ENCODE results near the gene RIN3.

Gene RIN3

DNA sequence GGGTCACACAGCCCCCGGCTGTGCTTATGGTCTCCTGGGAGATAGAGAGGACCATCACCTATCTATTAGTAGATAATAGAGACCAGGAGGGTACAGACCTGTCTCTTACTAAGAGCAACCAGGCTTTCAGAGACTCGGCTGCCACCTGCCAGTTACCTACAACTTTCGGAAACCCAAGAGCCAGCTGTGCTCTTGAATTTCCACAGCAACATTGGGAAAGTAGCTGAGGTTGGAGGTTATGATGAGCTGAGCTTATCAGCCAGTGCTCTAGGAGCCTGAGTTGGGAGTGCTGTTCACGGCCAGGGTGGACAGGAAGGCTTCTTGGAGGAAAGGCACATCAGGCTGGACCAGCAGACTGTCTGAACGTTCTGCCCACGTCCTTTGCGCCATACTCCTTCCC is 67.6 kb downstream of the RIN3 start:
- DNase-seq: no peak
- in situ Hi-C loops (cut with HindIII; ENCODE audit: low pct_ligation_motif_present, low pct_unique_long_range_greater_than_20kb, low sequenced_read_pairs): no loop called here

DNA sequence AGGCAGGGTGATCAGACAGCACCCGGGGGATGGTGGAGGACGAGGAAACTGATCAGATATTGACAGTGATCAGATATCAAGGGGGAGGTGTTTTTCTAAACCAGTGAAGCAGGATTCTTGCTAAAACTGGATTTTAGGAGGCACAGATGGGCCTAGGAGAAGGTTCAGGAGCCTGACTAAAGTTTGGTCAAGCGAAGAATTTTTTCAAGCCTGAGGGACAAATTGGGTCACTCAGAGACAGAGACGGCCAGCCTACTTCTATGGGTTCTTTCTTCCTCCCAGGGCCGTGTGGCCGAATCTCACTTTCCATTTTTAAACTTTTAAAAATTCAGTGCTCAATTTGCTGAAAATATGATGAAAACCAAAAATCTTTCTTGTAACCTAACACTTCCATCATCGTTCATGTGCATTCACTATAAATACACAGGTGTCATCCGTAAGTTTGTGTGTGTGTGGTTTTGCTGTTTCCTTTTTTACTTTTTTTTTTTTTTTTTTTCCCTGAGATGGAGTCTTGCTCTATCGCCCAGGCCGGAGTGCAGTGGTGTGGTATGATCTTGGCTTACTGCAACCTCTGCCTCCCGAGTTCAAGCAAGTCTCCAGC is 68.5 kb downstream of the RIN3 start:
- DNase-seq: no peak
- in situ Hi-C loops (cut with HindIII; ENCODE audit: low pct_ligation_motif_present, low pct_unique_long_range_greater_than_20kb, low sequenced_read_pairs): no loop called here

DNA sequence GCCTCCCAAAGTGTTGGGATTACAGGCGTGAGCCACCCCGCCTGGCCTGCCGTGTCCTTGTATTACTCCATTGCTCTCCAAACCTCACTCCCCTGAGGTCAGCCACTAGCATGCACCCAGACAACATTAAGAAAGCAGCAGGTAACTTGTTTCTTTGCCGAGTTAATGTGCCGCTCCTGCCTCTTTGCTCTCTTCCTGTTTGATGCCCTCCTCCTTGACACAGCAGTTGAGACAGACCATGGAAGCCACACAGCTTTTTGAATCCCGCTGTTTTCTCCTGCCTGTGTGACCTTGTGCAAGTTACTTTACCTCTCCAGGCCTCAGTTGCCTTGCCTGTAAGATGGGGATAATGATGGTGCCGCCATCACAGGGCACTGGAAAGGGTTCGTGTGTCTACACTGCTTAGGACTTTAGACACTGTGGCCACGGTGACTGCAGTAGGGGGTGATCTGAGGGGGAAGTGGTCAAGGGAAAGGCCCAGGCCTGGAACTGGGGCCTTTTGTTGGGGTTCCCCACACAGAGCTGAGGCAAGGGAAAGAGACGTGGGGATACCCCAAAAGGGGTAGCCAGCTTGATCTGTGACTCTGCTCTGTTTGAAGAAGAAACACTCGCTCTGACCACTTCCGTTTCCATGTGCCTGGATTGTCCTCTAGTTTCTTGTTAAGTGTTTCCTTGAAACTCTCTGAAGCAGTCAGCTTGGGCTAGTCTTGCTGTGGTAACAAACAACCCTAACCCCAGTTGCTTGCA is 69.3 kb downstream of the RIN3 start:
- no peak for DNase-seq
- in situ Hi-C loops (cut with HindIII; ENCODE audit: low pct_ligation_motif_present, low pct_unique_long_range_greater_than_20kb, low sequenced_read_pairs): no loop called here

DNA sequence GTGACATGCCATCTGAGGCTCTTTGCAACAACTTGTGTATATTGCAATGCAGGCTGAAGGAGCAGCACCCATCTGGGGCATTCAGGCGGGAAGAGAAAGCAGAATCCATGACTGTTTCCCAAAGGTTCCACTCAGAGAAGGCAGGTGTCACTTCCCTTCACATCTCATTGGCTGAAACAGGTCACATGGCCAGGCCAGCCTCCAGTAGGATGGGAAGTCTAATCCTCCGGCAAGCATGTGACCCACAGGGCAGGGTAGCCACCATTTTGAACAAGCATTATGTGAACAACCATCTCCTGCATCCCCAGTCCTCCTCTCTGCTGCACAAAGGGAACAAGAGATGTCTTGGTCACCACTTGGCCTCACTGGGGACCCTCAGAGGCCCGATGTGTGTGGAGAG is 70.6 kb downstream of the RIN3 start:
- in situ Hi-C loops (cut with HindIII; ENCODE audit: low pct_ligation_motif_present, low pct_unique_long_range_greater_than_20kb, low sequenced_read_pairs): no loop called here
- DNase-seq: no peak

DNA sequence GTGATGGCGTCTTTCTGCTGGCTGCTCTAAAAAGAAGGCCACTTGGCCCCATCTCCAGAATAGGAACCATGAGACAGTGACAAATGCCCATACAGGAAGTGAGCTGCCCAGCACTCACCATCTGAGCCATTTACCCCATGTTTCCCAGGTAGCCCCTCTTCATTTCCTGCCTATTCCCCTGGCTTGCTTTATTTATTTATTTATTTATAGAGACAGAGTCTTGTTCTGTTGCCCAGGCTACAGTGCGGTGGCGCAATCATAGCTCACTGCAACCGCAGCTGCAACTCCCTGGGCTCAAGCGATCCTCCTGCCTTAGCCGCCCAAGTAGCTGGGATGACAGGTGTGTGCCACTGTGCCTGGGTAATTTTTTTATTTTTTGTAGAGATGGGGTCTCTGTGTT is 71.2 kb downstream of the RIN3 start:
- DNase-seq: no peak
- in situ Hi-C loops (cut with HindIII; ENCODE audit: low pct_ligation_motif_present, low pct_unique_long_range_greater_than_20kb, low sequenced_read_pairs): no loop called here

DNA sequence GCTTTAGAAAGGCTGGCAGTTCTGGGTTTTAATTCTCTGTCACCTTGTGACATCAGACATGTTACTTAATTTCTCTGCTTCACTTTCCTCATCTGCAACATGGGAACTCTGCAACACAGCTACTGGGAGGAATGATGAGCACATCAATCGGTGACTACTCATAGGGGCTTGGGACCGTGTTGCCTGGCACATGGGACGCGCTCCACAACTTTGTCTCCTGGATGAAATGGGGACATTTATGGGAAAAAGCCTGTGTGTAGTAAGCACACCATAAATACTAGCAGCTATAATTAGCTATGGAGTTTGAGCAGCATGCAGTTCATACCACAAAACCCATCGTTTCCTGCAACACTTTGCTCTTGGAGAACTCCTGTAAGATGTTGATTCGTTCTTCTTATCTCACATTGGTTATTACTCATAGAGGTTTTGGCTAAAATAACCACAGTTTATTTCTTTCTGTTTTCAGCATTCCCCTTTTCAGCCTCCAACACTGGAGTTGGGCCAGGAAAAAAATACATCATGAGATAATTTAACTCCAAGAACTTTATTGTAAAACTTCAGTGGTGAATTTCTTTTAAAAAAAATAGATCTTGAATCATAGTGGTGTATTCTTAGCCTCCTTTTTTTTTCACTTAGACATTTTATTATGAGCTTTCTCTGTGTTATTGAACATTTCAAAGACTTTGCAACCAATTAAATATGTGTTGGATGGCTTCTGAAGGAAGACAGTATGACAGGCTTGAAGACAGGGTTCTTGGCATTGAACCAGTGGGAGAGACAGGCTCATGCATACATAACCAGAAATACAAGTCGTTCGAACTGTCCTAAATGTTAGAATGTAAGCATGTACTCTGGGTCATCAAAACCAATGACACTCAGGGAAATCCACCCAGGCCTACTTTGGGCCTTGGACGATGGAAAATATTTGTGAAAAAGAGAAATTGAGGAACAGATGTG is 72.7 kb downstream of the RIN3 start:
- peak; percentile 36 for DNase-seq
- in situ Hi-C loops (cut with HindIII; ENCODE audit: low pct_ligation_motif_present, low pct_unique_long_range_greater_than_20kb, low sequenced_read_pairs): no loop called here

DNA sequence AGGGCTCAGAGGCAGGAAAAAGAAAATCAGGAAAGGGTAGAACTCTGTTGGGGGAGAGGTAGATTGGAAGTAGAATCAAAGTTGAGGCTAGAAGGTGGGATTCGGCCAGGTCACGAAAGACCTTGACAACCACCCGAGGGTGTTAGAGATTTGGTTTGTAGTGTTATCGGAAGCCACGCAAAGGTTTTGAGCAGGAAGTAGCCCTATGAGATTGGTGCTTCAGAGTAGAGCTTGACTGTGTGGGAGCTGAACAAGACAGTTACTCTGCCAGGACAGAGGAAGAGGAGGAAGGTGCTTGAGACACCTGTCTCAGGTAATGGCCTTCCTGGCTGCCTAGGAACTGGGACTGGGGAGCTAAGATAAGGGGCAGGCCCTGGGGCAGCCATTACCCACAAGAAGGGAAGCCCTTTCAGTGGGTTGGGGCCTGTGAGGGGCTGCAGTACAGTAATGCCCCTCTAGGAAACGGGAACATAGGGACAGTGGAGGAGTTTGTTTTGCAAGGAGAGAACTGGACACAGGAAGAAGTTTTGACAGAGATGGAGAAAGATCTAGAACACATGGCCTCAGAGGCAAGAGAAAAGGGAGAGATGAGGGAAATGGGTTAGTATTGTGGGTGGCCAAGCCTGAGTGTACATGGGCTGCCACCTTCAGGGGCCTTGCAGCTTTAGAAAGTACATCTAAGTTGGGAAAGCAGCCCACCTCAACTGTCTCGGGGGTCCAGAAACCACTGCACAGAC is 73.5 kb downstream of the RIN3 start:
- DNase-seq: no peak
- in situ Hi-C loops (cut with HindIII; ENCODE audit: low pct_ligation_motif_present, low pct_unique_long_range_greater_than_20kb, low sequenced_read_pairs): no loop called here

DNA sequence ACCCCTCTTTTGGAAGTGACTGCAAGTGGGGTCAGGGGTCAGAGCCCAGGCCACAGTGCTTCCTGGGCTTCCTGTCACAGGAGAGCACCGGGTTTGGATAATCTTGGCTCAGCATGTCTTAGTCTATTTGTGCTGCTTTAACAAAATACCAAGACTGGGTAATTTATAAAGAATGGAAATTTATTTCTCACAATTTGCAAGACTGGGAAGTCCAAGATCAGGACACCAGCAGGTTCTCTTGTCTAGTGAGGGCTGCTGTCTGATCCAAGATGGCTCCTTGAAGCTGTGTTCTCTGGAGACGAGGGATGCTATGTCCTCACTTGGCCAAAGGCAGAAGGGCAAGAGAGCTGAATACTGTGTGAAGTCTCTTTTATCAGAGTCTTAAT is 74.1 kb downstream of the RIN3 start:
- in situ Hi-C loops (cut with HindIII; ENCODE audit: low pct_ligation_motif_present, low pct_unique_long_range_greater_than_20kb, low sequenced_read_pairs): no loop called here
- no peak for DNase-seq

DNA sequence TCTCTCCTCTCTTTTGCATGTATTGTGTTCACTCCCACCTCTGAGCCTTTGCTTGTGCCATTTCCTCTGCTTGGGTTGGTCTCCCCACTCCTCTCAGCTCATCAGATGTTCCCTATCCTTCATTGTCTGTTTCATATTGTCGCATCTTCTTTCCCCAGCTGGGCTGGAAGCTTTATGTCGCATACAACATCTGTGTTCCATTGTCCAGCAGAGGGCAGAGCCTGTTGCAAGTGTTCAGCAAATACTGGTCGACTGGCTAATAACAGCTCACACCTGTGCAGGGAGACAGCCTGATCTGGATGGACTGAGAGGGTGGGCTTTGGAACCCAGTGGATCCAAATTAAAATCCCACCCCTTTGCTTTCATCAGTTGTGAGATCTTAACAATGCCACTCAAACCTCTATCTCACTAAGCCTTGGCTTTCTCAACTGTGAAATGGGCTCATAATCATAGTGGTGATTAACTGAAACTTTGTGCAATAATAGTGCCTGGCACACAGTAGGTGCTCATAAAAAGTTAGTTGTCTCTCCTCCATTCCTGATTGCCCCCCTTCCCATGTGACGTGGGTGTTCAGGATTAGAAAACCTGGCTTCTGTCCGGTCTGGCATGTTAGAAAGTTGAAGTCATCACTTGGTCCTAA is 75.8 kb downstream of the RIN3 start:
- in situ Hi-C loops (cut with HindIII; ENCODE audit: low pct_ligation_motif_present, low pct_unique_long_range_greater_than_20kb, low sequenced_read_pairs): no loop called here
- DNase-seq: peak; percentile 14

DNA sequence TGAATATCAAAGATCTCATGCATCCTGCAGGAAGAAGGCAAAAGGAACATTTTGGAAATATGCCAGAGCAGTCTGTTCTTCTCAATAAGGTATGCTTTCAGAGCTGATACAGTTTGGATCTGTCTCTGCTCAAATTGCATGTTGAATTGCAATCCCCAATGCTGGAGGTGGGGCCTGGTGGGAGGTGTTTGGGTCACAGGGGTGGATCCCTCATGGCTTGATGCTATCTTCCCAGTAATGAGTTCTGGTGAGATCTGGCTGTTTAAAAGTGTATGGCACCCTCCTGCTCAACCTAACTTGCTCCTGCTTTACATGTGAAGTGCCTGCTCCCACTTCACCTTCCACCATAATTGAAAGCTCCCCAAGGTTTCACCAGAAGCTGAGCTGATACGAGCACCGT is 76.6 kb downstream of the RIN3 start:
- no peak for DNase-seq
- in situ Hi-C loops (cut with HindIII; ENCODE audit: low pct_ligation_motif_present, low pct_unique_long_range_greater_than_20kb, low sequenced_read_pairs): no loop called here

DNA sequence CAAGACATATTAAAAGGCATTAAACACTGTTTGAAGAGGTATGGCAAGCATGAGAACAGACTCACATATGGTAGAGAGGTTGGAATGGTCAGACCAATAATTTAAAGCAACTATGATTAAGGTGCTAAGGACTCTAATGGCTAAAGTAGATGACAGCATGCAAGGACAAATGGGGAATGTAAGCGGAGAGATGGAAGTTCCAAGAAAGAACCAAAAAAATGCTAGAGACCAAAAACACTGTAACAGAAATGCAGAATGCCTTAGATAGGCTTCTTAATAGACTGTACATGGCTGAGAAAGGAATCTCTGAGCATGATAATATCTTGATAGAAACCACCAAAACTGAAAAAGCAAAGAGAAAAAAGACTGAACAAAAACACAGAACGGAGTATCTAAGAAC is 77.4 kb downstream of the RIN3 start:
- in situ Hi-C loops (cut with HindIII; ENCODE audit: low pct_ligation_motif_present, low pct_unique_long_range_greater_than_20kb, low sequenced_read_pairs): no loop called here
- DNase-seq: no peak

DNA sequence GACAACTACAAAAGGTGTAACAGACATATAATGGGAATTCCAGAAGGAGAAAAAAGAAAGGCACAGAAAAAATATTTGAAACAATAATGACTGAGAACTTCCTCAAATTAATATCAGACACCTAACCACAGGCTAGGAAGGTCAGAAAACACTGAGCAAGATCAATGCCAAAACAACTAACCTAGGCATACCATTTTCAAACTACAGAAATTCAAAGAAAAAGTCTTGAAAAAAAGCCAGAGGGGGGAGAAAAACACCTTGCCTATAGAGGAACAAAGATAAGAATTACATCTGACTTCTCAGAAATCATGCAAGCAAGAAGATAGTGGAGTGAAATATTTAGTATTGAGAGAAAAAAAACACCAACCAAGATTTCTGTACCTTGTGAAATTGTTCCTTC is 77.8 kb downstream of the RIN3 start:
- no peak for DNase-seq
- in situ Hi-C loops (cut with HindIII; ENCODE audit: low pct_ligation_motif_present, low pct_unique_long_range_greater_than_20kb, low sequenced_read_pairs): no loop called here

DNA sequence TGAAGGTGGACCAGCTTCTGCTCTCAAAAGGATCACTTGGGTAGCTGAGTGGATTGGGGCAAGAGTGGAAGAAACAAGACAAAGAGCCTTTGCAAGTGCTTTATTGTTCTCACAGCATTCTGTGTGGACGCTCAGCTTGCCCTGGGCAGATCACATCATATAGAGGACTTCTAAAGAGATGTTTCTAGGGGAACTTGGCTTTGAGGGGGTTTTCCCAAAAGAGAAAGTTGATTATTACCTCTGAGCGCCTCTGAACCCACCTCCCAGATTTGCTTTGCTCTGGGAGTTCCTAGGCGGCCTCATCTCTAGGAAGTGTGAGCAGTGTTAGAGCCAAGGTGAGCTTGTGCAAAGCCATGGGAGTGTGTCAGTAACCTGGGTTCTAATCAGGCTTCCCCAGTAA is 81.7 kb downstream of the RIN3 start:
- in situ Hi-C loops (cut with HindIII; ENCODE audit: low pct_ligation_motif_present, low pct_unique_long_range_greater_than_20kb, low sequenced_read_pairs): no loop called here

DNA sequence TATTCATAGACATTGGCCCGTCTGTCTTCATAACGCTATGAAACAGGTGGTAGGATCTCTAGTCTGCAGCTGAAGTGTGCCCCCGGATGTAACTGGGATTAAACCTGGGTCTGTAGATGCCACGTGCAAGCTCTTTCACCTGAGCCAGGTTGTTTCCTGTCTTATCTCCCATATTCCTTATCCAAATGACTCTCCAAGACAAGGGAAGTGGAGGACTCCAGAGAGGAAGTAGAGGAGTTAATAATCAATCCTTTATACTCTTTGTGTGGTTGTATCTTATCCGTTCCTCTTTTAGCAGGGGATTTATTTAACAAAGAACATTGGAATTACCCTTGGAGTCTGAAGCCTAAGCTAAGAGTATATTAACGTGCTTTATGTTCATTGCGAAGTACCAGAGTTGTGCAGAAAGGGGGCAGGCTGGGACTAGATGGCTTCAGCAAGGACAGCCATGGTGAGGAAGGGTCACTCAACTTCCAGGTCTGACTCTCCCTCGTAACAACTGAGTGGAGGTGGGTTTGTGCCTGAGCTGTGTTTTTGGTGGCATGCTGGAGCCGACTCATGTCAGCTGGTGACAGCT is 82.8 kb downstream of the RIN3 start:
- DNase-seq: no peak
- in situ Hi-C loops (cut with HindIII; ENCODE audit: low pct_ligation_motif_present, low pct_unique_long_range_greater_than_20kb, low sequenced_read_pairs): no loop called here

More for the DNA sequence above, 81.7 kb downstream of the RIN3 start:
- no peak for DNase-seq

DNA sequence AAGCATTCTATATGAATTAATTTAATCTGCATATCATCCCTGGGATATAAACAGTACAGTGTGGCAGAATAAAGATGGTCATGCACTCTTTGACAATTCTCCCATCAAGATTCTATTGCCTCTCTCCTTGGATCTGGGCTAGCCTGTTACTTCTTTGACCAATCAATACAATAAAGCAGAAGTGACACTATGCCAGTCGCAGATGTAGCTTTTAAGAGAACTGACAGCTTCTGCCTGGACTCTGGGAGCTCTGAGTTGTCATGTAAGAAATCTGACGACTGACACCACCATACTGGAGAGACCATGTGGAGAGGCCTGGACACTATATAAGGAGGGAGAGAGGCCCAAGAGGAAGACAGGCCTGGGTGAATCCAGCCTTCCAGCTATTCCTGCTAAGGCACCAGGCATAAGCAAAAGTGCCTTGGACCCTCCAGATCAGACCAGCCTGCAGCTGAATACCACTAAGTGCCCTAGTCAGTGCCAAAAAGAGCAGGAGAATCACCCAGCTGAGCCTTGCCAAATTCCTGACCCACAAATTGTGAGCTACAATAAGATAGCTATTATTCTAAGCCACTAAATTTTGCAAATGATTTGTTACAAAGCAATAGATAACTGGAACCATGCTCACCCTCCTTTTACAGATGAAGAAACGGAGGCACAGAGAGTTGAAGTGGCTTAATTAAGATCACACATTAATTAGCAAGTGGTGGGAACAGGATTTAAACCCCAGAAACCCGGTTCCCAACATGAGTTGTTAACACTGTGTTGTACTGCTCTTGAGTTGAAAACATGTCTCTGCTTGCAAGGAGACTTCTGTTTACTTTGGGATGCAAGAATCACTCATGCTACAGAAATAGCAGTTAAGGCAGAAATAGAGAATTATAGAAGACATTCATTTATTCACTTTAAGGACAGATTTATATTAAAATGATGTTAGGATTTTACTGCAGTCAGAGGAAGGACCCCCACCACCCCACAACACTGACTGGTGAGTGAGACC is 84.6 kb downstream of the RIN3 start:
- in situ Hi-C loops (cut with HindIII; ENCODE audit: low pct_ligation_motif_present, low pct_unique_long_range_greater_than_20kb, low sequenced_read_pairs): no loop called here

DNA sequence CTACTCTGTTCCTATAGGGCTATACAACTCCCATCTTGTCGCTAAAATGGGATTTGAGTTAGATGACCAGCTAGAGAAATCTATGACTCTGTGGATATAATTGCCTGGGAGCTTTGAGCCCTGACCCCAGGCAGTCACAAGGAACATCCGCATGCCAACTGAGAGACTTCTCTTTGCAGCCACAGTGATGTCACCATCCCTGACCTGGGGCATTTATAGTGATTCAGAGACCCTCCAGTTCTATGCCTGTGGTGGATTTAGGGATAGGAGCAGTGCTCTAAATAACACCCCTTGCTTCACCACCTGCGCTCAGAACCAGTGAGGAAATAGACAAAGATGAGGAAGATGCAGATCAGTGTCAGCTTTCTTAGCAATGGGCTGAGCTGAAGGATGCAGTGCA is 86.2 kb downstream of the RIN3 start:
- in situ Hi-C loops (cut with HindIII; ENCODE audit: low pct_ligation_motif_present, low pct_unique_long_range_greater_than_20kb, low sequenced_read_pairs): no loop called here
- DNase-seq: peak; percentile 26

More for the DNA sequence above, 84.6 kb downstream of the RIN3 start:
- DNase-seq: no peak

Data from ACHN (cell line).